ENCODE data around the gene DNAJA1. TPM values are rescaled to one million over a fixed set of nuclear protein-coding genes. Genes with fewer than 3 reads are reported as not detected.

Gene DNAJA1
- total RNA-seq, 1 donor from 2014 or later = 95.8 TPM

GRCh38 chr9:33025572-33026342 is 684 bp downstream of the DNAJA1 start:
- peak; percentile 74 to 84 for DNase-seq (ENCODE audit: low read depth in 2 of 2)

- no peak for DNase-seq (ENCODE audit: low read depth in 2 of 2)
Observed at GRCh38 chr9:33029231-33029786, 4.2 kb downstream of the DNAJA1 start.

GRCh38 chr9:33030285-33030684 is 5.2 kb downstream of the DNAJA1 start:
- no peak for DNase-seq (ENCODE audit: low read depth in 2 of 2)

- DNase-seq (ENCODE audit: low read depth in 2 of 2) = no peak
Observed at GRCh38 chr9:33032292-33032691, 7.2 kb downstream of the DNAJA1 start.

GRCh38 chr9:33032865-33033264 is 7.8 kb downstream of the DNAJA1 start:
- no peak for DNase-seq (ENCODE audit: low read depth in 2 of 2)

- DNase-seq (ENCODE audit: low read depth in 2 of 2) = no peak
Observed at GRCh38 chr9:33040792-33041431, 15.8 kb downstream of the DNAJA1 start.

GRCh38 chr9:33041432-33042188 is 16.5 kb downstream of the DNAJA1 start:
- no peak for DNase-seq (ENCODE audit: low read depth in 2 of 2)

GRCh38 chr9:33042473-33042872 is 17.4 kb downstream of the DNAJA1 start:
- DNase-seq (ENCODE audit: low read depth in 2 of 2) = no peak

- no peak for DNase-seq (ENCODE audit: low read depth in 2 of 2)
Observed at GRCh38 chr9:33043671-33044070, 18.6 kb downstream of the DNAJA1 start.

GRCh38 chr9:33044162-33044673 is 19.1 kb downstream of the DNAJA1 start:
- peak; percentile 50 to 92 for DNase-seq (ENCODE audit: low read depth in 2 of 2)

- DNase-seq (ENCODE audit: low read depth in 2 of 2) = peak; percentile 6 to 55
Observed at GRCh38 chr9:33044677-33045282, 19.7 kb downstream of the DNAJA1 start.

GRCh38 chr9:33046061-33046460 is 21.0 kb downstream of the DNAJA1 start:
- DNase-seq (ENCODE audit: low read depth in 2 of 2) = no peak

GRCh38 chr9:33048054-33048465 is 23.0 kb downstream of the DNAJA1 start:
- DNase-seq (ENCODE audit: low read depth in 2 of 2) = no peak

- DNase-seq (ENCODE audit: low read depth in 2 of 2) = no peak
Observed at GRCh38 chr9:33049680-33050361, 24.7 kb downstream of the DNAJA1 start.

- no peak for DNase-seq (ENCODE audit: low read depth in 2 of 2)
Observed at GRCh38 chr9:33051144-33051543, 26.1 kb downstream of the DNAJA1 start.

- no peak for DNase-seq (ENCODE audit: low read depth in 2 of 2)
Observed at GRCh38 chr9:33065157-33066076, 40.3 kb downstream of the DNAJA1 start.

- no peak for DNase-seq (ENCODE audit: low read depth in 2 of 2)
Observed at GRCh38 chr9:33068991-33069390, 43.9 kb downstream of the DNAJA1 start.

- DNase-seq (ENCODE audit: low read depth in 2 of 2) = peak; percentile 96 to 98
Observed at GRCh38 chr9:33076046-33077004, 51.3 kb downstream of the DNAJA1 start, which contains the start of gene SMU1. Gene SMU1 (minus strand): TSS chr9:33076674. CDS start chr9:33076608, 66 bp downstream.

Data from dermis microvascular lymphatic vessel endothelial cell (primary cell).